Stimulated activated CD8-positive, alpha-beta memory T cell treated with anti-CD3 and anti-CD28 coated beads, Interleukin-4, amount 100 ng/mL, for 48 hours (primary cell): ENCODE data around the gene SAAL1.
"Not testable (repeated sequence)": the region's sequence is repeated elsewhere in the genome, so short reads cannot be mapped to it uniquely, and the experiment has no call there.

Source experiments
- DNase-seq: peaks from one replicate; pipeline ENCODE4 v3.0.0-alpha.2; 2020

Gene SAAL1, protein sequence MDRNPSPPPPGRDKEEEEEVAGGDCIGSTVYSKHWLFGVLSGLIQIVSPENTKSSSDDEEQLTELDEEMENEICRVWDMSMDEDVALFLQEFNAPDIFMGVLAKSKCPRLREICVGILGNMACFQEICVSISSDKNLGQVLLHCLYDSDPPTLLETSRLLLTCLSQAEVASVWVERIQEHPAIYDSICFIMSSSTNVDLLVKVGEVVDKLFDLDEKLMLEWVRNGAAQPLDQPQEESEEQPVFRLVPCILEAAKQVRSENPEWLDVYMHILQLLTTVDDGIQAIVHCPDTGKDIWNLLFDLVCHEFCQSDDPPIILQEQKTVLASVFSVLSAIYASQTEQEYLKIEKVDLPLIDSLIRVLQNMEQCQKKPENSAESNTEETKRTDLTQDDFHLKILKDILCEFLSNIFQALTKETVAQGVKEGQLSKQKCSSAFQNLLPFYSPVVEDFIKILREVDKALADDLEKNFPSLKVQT

DNA sequence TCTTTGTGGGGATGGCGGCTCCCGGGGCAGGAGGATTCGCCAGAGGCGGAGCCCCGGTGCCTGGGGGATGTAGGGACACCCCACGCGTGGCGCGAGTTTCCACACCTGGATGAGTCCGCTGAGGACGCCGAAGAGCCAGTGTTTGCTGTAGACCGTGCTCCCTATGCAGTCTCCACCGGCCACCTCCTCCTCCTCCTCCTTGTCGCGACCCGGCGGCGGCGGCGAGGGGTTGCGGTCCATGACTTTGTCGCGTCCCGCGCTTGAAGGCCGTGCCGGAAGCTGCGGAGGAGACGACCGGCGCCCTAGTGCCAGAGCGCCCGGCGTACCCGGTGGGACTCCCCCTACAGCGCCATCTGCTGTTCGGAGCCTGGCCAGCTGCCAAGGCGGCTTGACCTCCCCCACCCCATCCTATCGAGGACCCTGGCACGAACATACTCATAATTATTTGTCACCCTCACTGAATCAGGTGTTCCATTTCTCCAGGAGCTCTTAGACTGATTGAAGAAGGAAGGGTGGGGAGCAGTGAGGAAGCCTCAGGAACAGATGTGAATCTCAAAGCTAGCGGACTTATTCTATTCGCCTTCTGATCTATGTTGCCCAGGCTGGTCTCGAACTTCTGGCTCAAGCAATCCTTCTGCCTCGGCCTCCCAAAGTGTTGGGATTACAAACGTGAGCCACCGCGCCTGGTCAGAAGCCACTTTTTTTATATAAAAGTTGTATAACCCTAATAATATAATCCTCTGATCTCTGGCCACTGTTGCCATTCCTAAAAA is at the start of gene SAAL1:
Gene SAAL1 (minus strand): TSS at position 281 of the 773 bp plus-strand sequence. CDS start 41 bp downstream, at position 240.
- DNase-seq, result peak; percentile 97

DNA sequence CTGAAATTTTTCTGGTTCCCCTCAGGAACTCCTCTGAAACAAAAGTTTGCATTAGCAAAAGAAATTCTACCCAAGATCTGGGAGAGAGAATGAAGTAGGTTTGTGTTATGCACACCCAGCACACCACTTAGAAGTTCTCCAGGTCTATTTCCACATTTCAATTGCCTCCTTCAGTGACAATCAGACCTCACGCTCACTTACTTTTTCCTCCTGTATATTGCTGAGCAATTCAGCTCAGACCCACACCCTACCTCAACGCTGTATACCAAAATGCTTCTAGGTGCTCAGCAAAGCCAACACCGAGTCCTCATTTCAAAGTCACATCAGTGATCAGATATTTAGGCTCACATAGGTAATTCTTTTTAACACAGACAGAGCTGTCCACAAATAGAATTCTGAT is 45.7 kb upstream of the SAAL1 start:
- DNase-seq, result no peak

GRCh38 chr11:18145837-18146236 is 40.0 kb upstream of the SAAL1 start:
- no peak for DNase-seq

GRCh38 chr11:18145025-18145424 is 39.1 kb upstream of the SAAL1 start:
- DNase-seq, result no peak

DNA sequence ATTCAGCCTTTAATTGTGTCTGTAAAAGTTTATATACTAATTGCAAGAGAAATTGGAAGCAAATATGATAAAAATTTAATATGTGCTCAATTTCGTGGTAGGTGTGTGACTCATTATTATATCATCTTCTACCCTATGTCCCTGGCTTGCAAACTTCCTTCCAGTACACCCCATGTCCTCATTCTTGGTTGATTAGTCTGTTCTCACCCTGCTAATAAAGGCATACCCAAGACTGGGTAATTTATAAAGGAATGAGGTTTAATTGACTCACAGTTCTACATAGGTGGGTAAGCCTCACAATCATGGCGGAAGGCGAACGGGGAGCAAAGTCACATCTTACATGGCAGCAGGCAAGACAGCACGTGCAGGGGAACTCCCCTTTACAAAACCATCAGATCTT is 38.4 kb upstream of the SAAL1 start:
- no peak for DNase-seq

- no peak for DNase-seq
These were observed 34.3 kb upstream of the SAAL1 start for GRCh38 chr11:18140145-18140544.

DNA sequence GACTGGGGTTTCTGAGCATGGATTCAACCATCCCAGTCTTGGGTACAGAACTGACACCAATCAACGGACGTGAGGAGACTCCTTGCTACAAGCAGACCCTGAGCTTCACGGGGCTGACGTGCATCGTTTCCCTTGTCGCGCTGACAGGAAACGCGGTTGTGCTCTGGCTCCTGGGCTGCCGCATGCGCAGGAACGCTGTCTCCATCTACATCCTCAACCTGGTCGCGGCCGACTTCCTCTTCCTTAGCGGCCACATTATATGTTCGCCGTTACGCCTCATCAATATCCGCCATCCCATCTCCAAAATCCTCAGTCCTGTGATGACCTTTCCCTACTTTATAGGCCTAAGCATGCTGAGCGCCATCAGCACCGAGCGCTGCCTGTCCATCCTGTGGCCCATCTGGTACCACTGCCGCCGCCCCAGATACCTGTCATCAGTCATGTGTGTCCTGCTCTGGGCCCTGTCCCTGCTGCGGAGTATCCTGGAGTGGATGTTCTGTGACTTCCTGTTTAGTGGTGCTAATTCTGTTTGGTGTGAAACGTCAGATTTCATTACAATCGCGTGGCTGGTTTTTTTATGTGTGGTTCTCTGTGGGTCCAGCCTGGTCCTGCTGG is 31.4 kb upstream of the SAAL1 start:
- DNase-seq, result no peak

DNA sequence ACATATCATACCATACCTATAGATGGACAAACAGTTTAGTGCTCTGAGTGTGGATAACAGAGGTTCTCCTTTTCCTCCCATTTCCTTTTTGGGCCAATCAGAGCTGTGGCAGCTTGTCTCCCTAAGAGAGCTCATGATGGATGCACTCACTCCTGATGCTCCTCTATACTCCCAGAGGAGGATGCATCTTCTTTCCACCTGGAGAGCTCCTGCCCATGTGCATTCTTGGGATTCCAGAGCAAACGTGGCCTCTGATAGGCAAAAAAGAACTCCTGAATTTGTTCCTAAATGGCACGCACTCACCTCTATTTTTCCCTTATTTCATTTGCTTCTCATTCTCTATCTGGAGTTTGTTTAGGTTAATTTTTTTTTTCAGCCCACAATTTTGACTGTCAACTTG is 29.4 kb upstream of the SAAL1 start:
- DNase-seq, result no peak

GRCh38 chr11:18132341-18132740 is 26.5 kb upstream of the SAAL1 start, which contains the start of gene MRGPRX3:
Gene MRGPRX3 (plus strand): TSS chr11:18132571. CDS start chr11:18137203, 4,632 bp downstream.
- DNase-seq, result no peak

DNA sequence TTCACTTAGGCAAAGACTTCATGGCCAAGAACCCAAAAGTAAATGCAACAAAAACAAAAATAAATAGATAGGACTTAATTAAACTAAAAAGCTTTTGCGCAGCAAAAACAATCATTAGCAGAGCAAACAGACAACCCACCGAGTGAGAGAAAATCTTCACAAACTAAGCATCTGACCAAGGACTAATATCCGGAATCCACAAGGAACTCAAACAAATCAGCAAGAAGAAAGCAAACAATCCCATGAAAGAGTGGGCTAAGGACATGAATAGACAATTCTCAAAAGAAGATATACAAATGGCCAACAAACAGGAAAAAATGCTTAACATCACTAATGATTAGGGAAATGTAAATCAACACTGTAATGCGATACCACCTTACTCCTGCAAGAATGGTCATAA is 25.2 kb upstream of the SAAL1 start:
- DNase-seq, result not testable (repeated sequence)

DNA sequence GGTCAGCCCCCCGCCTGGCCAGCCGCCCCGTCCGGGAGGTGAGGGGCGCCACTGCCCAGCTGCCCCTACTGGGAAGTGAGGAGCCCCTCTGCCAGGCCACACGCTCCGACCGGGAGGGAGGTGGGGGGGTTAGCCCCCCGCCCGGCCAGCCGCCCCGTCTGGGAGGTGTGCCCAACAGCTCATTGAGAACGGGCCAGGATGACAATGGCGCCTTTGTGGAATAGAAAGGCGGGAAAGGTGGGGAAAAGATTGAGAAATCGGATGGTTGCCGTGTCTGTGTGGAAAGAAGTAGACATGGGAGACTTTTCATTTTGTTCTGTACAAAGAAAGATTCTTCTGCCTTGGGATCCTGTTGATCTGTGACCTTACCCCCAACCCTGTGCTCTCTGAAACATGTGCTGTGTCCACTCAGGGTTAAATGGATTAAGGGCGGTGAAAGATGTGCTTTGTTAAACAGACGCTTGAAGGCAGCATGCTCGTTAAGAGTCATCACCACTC is 15.5 kb upstream of the SAAL1 start:
- DNase-seq, result not testable (repeated sequence)

DNA sequence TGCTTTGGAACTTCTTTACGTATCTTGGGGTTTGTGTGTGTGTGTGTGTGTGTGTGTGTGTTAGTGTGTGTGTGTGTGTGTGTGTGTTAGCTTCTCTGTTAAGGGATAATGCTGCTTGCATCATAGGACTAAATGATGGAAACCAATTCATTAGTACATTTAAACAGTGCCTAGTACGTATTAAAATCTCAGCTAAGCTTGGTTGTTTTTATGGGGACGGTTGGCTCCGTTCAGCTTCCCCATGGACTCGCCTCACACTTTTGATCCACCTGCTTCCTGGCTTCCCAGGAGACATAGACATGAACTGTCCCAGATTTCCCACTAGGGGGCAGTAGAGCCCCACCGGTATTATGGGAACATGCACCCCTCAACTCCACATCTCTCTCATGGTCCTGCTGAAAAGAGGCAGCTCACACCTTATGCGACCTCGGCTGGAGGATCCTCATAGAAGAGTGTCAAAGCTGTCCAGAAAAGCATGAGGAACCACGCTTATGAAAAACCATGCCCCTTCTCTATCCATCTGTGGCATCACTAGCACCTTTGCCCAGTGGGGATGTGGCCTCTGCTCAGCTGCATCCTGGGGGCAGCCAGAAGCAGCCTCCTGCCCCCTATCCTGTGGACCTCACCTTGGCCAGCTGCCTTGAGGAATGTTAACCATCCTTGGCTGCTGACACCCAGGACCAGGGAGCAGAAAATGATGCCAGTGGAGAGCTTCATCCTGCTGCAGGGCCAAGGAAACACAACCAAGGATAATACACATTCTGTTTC is 9.7 kb upstream of the SAAL1 start:
- DNase-seq, result peak; percentile 78

GRCh38 chr11:18111005-18111404 is 5.1 kb upstream of the SAAL1 start:
- DNase-seq, result no peak

DNA sequence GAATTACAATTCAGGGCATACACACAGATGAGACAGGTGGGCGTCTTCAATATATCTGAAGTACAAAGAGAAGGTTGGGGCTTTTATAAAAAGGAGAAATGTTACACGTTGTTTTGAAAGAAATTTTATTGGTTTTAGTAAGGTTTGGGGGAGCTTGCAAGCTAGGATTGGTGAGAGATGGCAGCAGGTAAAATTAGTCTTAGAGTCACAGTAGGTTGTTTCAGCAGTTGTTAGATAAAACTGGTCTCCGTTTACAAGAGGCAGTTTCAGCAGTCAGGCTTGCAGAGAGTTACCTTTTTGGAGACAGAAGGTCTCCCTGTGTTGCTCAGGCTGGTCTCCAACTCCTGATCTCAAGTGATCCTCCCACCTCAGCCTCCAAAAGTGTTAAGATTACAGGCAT is 2.4 kb upstream of the SAAL1 start:
- DNase-seq, result no peak

- no peak for DNase-seq
These were observed 806 bp upstream of the SAAL1 start for GRCh38 chr11:18106688-18107087.

- DNase-seq, result no peak
These were observed 638 bp downstream of the SAAL1 start for GRCh38 chr11:18105086-18105801.

- DNase-seq, result no peak
These were observed 4.8 kb downstream of the SAAL1 start for GRCh38 chr11:18100926-18101656.

GRCh38 chr11:18093959-18094358 is 11.9 kb downstream of the SAAL1 start:
- DNase-seq, result no peak

DNA sequence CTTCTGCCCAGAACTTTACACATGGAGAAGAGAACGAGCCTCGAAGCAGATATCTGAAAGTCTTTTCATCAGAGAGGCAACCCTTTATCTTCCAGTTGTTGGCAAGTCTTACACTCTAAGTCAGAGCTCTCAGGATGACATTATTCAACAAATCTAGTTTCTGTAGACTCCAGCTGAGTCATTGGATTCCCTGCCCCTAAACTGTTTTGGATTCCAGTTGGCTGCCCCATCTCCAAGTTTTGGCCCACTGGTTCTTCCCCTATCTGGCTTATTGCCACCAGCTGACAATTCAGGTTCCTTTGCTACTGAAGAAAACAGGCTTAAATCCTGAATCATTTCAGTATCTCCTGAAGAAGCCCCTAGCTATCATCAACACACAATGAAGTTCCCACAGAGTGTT is 14.2 kb downstream of the SAAL1 start:
- no peak for DNase-seq

GRCh38 chr11:18088966-18089365 is 16.9 kb downstream of the SAAL1 start:
- DNase-seq, result no peak

GRCh38 chr11:18088366-18088765 is 17.5 kb downstream of the SAAL1 start:
- no peak for DNase-seq
